ENCODE measurements around the gene EEF1G.
"Not testable (repeated sequence)": the region's sequence is repeated elsewhere in the genome, so short reads cannot be mapped to it uniquely, and the experiment has no call there.

GRCh38 chr11:62559626-62560025 lies 14.1 kb downstream of the EEF1G start:
- not testable (repeated sequence) for TF ChIP-seq SMARCE1 (IDR thresholded peaks at IDR 0.05); ZNF174 (CRISPR knock-in tag; IDR thresholded peaks at IDR 0.05); MAZ (CRISPR knock-in tag; conservative IDR thresholded peaks at IDR 0.05 in 1 of 2, IDR thresholded peaks at IDR 0.05 in 1 of 2); JUN (IDR thresholded peaks at IDR 0.05; ENCODE audit: borderline replicate concordance, low read depth, low read length); JUN (CRISPR knock-in tag; IDR thresholded peaks at IDR 0.05; ENCODE audit: borderline replicate concordance)

All from K562 (cell line).